Upper lobe of right lung (tissue), 1 donor: Measurements from ENCODE around the gene NPFF. TPM values are rescaled to one million over a fixed set of nuclear protein-coding genes. Genes with fewer than 3 reads are reported as not detected.

ENCODE experiments used
- ATAC-seq: fragments of 200-7000 bp; cut with Tn5 transposase; one replicate; pipeline ENCODE4 v1.9.1; 2020; ENCODE audit warnings: mild to moderate bottlenecking, moderate library complexity
- DNase-seq: peaks from one replicate; pipeline ENCODE4 v3.0.0-alpha.2; 2020
- H3K27ac ChIP-seq: fragments of 200-600 bp; one replicate; pipeline ENCODE4 v1.8.0; 2022
- H3K27me3 ChIP-seq: fragments of 200-600 bp; one replicate; pipeline ENCODE4 v1.8.0; 2022; ENCODE audit warnings: mild to moderate bottlenecking
- H3K36me3 ChIP-seq: fragments of 200-600 bp; one replicate; pipeline ENCODE4 v1.8.0; 2022
- H3K4me1 ChIP-seq: fragments of 200-600 bp; one replicate; pipeline ENCODE4 v1.8.0; 2022
- H3K4me3 ChIP-seq: fragments of 200-600 bp; one replicate; pipeline ENCODE4 v1.8.0; 2022; ENCODE audit warnings: mild to moderate bottlenecking
- H3K9me3 ChIP-seq: fragments of 200-600 bp; one replicate; pipeline ENCODE4 v1.8.0; 2022
- CTCF ChIP-seq: fragments of 200-600 bp; IDR thresholded peaks from one replicate; pipeline ENCODE4 v1.8.0; 2022; ENCODE audit warnings: antibody characterized with exemption
- intact Hi-C: fragments of 100-400 bp; cut with DNase I; formaldehyde crosslinking; loops from one replicate; pipeline ENCODE4 v1.11.0; 2022
- total RNA-seq: library from RNA; stranded (reverse); fragmentation: NEBNext Ultra II Directional; extraction: Animal tissue kit (Norgen Biotek cat#: 25700); gene quantifications from one replicate; pipeline ENCODE4 v1.2.1, GENCODE V29; 2021
- donor health status: DM: no; HTN: yes; CAD: no; lungs with severe emphysema.

NPFF gene
- total RNA-seq, 1 donor from 2014 or later: not detected

- H3K4me3 ChIP-seq: no peak overlapping the region
- peaks cover 98% of the 10 kb centered on the region for H3K36me3 ChIP-seq
- no peak for TF ChIP-seq CTCF
- ATAC-seq: no peak
- H3K9me3 ChIP-seq: no peaks in the 10 kb centered on the region
- H3K4me1 ChIP-seq: no peaks in the 10 kb centered on the region
- intact Hi-C loops: no loop called here
- H3K27ac ChIP-seq: no peak overlapping the region
- DNase-seq: no peak
- H3K27me3 ChIP-seq: no peaks in the 10 kb centered on the region
Observed at GRCh38 chr12:53480491-53481442, 26.5 kb downstream of the NPFF start.

GRCh38 chr12:53479331-53479730, 28.0 kb downstream of the NPFF start:
- no peak for TF ChIP-seq CTCF
- intact Hi-C loops: no loop called here
- Histone ChIP-seq H3K4me3 (no peak overlapping the region), H3K27me3 (no peaks in the 10 kb centered on the region), H3K27ac (no peak overlapping the region), H3K36me3 (peaks cover 99% of the 10 kb centered on the region), H3K4me1 (peaks cover 6% of the 10 kb centered on the region), H3K9me3 (no peaks in the 10 kb centered on the region)
- ATAC-seq (no peak), DNase-seq (no peak)

DNA sequence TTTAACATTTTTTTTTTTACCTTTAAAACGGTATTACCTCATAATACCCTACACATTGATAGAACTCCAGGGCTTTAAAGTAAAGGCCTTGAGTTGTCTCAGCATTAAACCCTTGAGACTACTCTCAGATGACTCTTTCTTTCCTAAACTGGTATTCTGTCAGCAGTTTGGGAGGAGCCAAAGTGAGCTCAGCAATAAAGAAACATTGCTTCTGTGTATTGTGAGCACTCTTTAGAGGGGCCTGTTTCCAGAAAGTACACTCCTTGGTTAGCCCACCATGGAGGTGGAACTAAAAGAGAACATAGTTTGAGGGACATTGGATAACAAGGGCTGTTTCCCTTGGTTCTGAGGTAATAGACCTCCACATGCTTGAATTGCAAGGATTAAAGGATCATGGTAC, 28.4 kb downstream of the NPFF start:
- DNase-seq (no peak), ATAC-seq (no peak)
- peaks cover 11% of the 10 kb centered on the region for H3K4me1 ChIP-seq
- H3K27ac ChIP-seq: no peak overlapping the region
- H3K27me3 ChIP-seq: no peaks in the 10 kb centered on the region
- H3K36me3 ChIP-seq: peaks cover 100% of the 10 kb centered on the region
- intact Hi-C loops: no loop called here
- H3K9me3 ChIP-seq: no peaks in the 10 kb centered on the region
- H3K4me3 ChIP-seq: no peak overlapping the region
- TF ChIP-seq CTCF: no peak

- Histone ChIP-seq H3K36me3 (peaks cover 100% of the 10 kb centered on the region), H3K4me1 (peaks cover 24% of the 10 kb centered on the region), H3K27me3 (no peaks in the 10 kb centered on the region), H3K27ac (no peak overlapping the region), H3K4me3 (no peak overlapping the region), H3K9me3 (no peaks in the 10 kb centered on the region)
- DNase-seq (no peak), ATAC-seq (peak; percentile 14)
- peak; percentile 25 for TF ChIP-seq CTCF
- intact Hi-C loops: no loop called here
Observed at GRCh38 chr12:53476769-53477209, 30.5 kb downstream of the NPFF start.

GRCh38 chr12:53474819-53475218, 32.5 kb downstream of the NPFF start:
- ATAC-seq (peak; percentile 37), DNase-seq (peak; percentile 38)
- Histone ChIP-seq H3K36me3 (peaks cover 100% of the 10 kb centered on the region), H3K4me1 (peaks cover 24% of the 10 kb centered on the region), H3K4me3 (no peak overlapping the region), H3K27me3 (no peaks in the 10 kb centered on the region), H3K27ac (peak overlapping the region; percentile 17), H3K9me3 (no peaks in the 10 kb centered on the region)
- TF ChIP-seq CTCF: no peak
- intact Hi-C loops: no loop called here
